Suprapubic skin (tissue), 3 donors: ENCODE results near the gene TAF13.
"Not testable (repeated sequence)": the region's sequence is repeated elsewhere in the genome, so short reads cannot be mapped to it uniquely, and the experiment has no call there.

Experiments used
- CTCF ChIP-seq, 2 donors: fragments of 200-600 bp in 1 of 2; fragments of 450-650 bp in 1 of 2; sonication (generic) in 1 of 2; IDR thresholded peaks; one replicate each; pipeline ENCODE4 v1.5.1; 2016 to 2019; ENCODE audit warnings: antibody characterized with exemption in 2 of 2, mild to moderate bottlenecking in 1 of 2, moderate library complexity in 1 of 2
- POLR2A ChIP-seq, 2 donors: fragments of 450-650 bp; IDR thresholded peaks; one replicate each; pipeline ENCODE4 v1.6.1; 2017; ENCODE audit warnings: antibody characterized with exemption in 2 of 2, mild to moderate bottlenecking in 2 of 2, moderate library complexity in 2 of 2

- TF ChIP-seq POLR2A, CTCF (IDR thresholded peaks at IDR 0.05): not testable (repeated sequence)
Observed at GRCh38 chr1:109052145-109052544, 23.7 kb downstream of the TAF13 start.
